Stimulated activated CD8-positive, alpha-beta memory T cell treated with anti-CD3 and anti-CD28 coated beads, Interleukin-15, amount 100 ng/mL, for 24 hours (primary cell): ENCODE measurements around the gene GOLGA6L7.
A peak's percentile ranks its signal among the peaks of the same experiment; 100 is the strongest.
"Not testable (repeated sequence)": the region's sequence is repeated elsewhere in the genome, so short reads cannot be mapped to it uniquely, and the experiment has no call there.

ENCODE experiments used
- DNase-seq: peaks from one replicate; pipeline ENCODE4 v3.0.0-alpha.2; 2020; ENCODE audit warnings: low read depth

Gene GOLGA6L7

GRCh38 chr15:28844147-28844546, 4.3 kb downstream of the GOLGA6L7 start:
- DNase-seq = not testable (repeated sequence)

GRCh38 chr15:28843520-28843919, 4.9 kb downstream of the GOLGA6L7 start:
- not testable (repeated sequence) for DNase-seq

- not testable (repeated sequence) for DNase-seq
Measured at GRCh38 chr15:28842210-28842609, 6.2 kb downstream of the GOLGA6L7 start.

GRCh38 chr15:28840285-28840684, 8.2 kb downstream of the GOLGA6L7 start:
- DNase-seq = not testable (repeated sequence)

- DNase-seq = not testable (repeated sequence)
Measured at GRCh38 chr15:28834957-28835585, 13.4 kb downstream of the GOLGA6L7 start.

GRCh38 chr15:28831897-28832587, 16.4 kb downstream of the GOLGA6L7 start:
- peak; percentile 19 for DNase-seq

GRCh38 chr15:28821420-28821819, 27.0 kb downstream of the GOLGA6L7 start:
- DNase-seq = not testable (repeated sequence)

- DNase-seq = not testable (repeated sequence)
Measured at GRCh38 chr15:28819930-28820295, 28.5 kb downstream of the GOLGA6L7 start.

GRCh38 chr15:28819019-28819929, 29.2 kb downstream of the GOLGA6L7 start:
- not testable (repeated sequence) for DNase-seq

- not testable (repeated sequence) for DNase-seq
Measured at GRCh38 chr15:28818168-28818567, 30.3 kb downstream of the GOLGA6L7 start.

- not testable (repeated sequence) for DNase-seq
Measured at GRCh38 chr15:28814059-28814458, 34.4 kb downstream of the GOLGA6L7 start.

- DNase-seq = not testable (repeated sequence)
Measured at GRCh38 chr15:28813392-28813791, 35.1 kb downstream of the GOLGA6L7 start.

GRCh38 chr15:28811852-28812550, 36.4 kb downstream of the GOLGA6L7 start:
- not testable (repeated sequence) for DNase-seq

GRCh38 chr15:28810444-28810843, 38.0 kb downstream of the GOLGA6L7 start:
- DNase-seq = not testable (repeated sequence)

- not testable (repeated sequence) for DNase-seq
Measured at GRCh38 chr15:28808136-28808535, 40.3 kb downstream of the GOLGA6L7 start.

GRCh38 chr15:28800366-28800765, 48.1 kb downstream of the GOLGA6L7 start:
- not testable (repeated sequence) for DNase-seq

GRCh38 chr15:28798234-28798633, 50.2 kb downstream of the GOLGA6L7 start:
- not testable (repeated sequence) for DNase-seq

- not testable (repeated sequence) for DNase-seq
Measured at GRCh38 chr15:28794231-28794630, 54.2 kb downstream of the GOLGA6L7 start.
